Pulmonary artery endothelial cell (primary cell): ENCODE data around the gene MED25. TPM values are rescaled to one million over a fixed set of nuclear protein-coding genes. Genes with fewer than 3 reads are reported as not detected.

Experiments used
- DNase-seq: peaks from one replicate; pipeline ENCODE4 v3.0.0-alpha.2; 2011; ENCODE audit warnings: low read depth, low spot score
- total RNA-seq: library from RNA; depleted of rRNA; stranded (reverse); fragments of >200 nt; gene quantifications from 2 replicates; pipeline ENCODE4 v1.2.3, GENCODE V29; 2014

Gene MED25
- total RNA-seq, 1 donor from 2014 or later, result 13.8 TPM

DNA sequence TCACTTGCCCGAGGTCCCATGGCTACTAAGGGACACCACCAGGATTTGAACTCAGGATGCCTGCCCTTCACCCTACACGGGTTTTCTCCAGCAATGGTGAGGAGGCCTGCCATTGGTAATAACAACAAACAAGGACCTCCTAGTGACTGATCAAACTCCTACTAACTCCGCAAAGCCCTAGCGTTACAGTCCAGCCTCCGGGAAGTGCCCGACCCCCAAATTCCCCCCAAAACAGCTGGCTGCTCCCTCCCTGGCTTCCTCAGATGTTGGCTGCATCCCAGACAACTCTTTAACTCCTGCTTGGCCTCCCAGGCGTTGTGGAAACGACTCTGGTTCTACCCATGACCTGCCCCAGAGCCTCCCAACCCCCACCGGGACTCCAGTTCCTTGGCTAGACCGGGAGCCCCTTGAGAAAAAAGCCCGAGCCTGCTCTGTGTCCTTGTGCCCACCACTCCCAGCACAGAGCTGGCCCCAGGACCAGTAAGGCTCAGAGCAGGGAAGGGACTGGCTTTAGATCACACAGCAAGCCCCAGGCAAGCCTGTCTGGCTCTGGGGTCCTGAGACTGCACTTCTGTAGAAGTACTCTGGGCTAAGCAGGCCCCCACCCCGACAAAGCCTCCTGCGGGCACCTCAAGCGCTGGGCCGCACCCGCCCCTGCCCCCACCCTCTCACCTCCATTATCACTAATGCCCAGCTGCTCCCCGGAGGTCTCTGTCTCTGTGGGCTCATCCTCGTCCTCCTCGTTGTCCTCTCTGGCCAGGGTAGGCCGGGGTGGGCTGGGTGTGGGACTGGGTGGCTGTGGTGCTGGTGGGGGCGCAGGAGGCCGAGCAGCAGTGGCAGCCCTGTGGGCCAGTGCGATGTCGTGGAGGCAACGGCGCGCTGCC, 54.4 kb downstream of the MED25 start:
- no peak for DNase-seq

DNA sequence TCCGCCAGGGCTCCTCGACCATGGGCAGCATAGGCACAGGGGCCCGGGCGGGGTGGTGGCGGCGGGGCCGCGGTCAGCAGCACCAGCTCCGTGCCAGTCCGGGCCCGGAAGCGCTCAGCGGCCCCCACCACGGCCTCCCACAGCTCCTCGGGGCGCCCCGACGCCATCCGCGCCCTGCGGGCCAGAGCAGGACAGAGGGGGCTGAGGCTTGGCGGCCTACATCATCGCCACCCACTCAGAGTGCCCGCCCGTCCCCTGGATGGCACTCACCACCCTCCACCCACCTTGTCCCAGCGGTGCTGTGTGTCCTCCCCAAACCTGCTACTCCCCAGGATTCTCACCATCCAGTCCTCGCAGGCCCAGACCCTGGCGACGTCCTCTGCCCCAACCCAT, 55.0 kb downstream of the MED25 start:
- no peak for DNase-seq

DNA sequence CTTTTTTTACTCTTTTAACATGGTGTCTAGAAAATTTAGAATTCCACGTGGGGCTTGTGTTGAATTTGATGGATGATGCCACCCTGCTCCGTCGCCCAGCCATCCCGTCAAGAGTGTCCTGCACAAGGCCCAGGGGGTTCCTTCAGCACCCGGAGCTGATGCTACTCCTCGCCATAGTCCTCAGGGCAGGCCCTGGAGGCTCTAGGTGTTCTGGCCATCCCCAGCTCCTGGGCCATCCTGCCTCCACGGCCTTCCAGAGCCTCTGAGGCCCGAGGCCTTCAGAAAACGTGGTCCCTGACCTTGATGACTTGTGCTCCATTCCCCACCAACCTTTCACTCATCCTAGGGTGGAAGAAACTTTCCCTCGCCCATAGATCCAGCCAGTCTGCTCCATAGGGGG, 55.7 kb downstream of the MED25 start:
- DNase-seq, result no peak

DNA sequence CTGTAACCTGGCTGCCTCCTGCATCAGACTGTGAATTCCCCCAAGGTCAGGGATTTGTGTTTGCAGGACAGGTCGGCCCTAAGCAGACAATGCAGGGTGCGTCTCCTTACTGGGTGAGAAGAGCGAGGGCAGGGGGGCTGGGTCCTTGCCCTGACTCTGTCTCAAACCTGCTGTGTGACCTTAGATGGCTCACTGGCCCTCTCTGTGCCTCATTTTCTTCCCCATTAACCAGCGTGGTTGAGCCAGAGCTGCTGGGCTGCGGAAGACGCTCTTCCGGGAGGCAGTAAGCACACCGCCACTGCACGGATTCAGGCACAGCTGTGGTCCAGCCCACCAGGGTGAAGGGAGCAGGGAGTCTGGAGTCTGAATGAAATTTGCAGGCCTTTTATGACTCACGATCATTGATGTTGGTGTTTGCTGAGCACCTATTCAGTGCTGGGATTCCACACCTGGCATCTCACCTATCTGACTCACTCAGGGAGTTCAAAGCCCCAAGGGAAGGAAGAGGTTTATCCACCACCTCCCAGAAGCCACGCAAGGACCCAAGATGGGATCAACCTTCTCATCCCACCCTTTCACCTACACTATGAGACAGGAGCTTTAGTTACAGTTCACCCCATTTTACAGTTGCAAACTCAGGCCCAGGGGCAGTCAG, 56.5 kb downstream of the MED25 start:
- DNase-seq, result no peak

GRCh38 chr19:49875177-49875576, 57.1 kb downstream of the MED25 start:
- DNase-seq, result no peak

DNA sequence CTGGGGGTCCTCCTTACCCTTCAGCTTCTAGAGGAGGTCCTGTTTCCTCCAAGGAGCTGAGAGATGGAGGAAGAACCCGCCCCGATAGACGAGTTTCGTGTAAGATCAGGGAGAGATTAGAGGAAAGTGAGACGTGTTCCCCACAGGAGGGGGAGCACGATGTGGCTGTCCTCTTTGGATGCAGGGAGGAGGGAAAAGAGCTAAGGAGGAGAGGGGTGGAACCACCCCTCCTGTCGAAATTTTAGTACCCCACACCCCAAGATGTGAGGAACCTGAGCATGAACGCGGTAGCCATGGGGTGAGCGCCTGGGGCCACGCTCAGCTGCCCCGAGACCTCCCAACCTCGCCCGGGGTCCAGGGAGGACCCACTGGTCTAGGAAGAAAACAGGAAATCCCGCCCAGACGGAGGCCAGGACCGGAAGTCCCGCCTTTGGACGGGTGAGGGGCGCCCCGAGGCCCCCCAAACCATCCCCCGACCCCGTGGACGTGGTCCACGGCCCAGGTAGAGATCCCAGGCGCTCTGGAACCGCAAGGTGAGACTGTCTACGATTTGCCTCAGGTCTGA, 57.9 kb downstream of the MED25 start:
- no peak for DNase-seq

DNA sequence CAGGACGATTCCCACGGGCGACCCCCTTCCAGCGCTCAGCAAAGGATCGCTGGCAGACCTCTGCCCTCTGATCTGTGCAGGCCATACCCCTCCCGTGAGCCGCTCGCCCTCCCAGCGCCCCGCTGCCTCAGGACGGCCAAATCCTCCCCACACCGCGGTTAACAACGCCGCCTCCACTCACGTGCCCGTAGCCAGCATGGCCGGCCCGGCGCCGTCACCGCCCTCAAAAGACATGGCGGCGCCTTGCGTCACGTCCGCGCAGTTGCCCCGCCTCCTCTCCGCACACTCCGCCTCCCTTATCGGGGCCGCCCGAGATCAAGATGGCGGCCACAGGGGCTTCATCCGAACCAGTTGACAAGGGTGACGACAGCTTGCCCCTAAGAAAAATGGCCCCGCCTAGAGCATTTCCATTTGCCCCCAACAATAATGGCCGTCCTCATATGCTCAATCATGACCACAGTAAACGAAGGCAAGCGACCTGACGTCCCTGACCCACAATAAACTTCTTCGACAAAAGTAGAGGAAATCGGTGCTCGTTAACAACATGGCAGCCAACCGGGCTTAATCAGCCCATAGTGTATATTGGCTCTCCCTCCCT, 58.4 kb downstream of the MED25 start:
- DNase-seq, result peak; percentile 98

- peak; percentile 99 for DNase-seq
These were observed 59.2 kb downstream of the MED25 start, which contains the start of the genes AKT1S1 and TBC1D17 for GRCh38 chr19:49877020-49877878. TSS of gene AKT1S1 (minus strand) at chr19:49877355. CDS start at chr19:49873295, 4,060 bp downstream. TSS of gene TBC1D17 (plus strand) at chr19:49877702. CDS start at chr19:49877724, 22 bp downstream.

- DNase-seq, result peak; percentile 90
These were observed 60.0 kb downstream of the MED25 start for GRCh38 chr19:49877879-49878743.

GRCh38 chr19:49878744-49879070, 60.6 kb downstream of the MED25 start:
- DNase-seq, result no peak

DNA sequence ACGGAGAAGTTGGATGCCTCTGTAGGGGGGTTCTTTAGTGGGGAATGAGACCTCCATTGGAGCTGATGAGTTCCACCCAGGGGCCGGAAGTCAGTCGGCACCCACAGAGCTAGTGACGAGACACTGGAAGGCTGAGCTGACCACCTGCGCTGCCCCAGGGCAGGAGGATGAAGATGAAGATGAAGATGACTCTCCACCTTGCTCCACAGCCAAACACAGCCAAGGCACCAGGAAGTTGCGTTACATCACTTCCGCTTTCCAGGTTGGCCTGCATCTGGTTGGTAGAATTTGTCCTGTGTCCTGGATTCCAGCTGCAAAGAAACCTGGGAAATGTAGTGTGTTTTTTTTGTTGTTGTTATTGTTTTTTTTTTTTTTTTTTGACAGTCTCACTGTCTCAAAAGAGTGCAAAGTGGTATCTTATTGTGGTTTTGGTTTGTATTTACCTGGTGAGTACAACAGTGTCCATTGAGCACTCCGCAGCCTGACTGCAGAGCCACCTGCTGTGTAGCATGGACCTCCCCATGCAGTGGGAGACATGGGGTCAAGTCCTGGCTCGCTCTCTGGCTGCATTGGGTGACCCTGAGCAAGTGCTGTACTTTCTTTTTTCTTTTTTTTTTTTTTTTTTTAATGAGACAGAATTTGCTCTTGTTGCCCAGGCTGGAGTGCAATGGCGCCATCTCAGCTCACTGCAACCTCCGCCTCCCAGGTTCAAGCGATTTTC, 61.3 kb downstream of the MED25 start:
- DNase-seq, result no peak

- no peak for DNase-seq
These were observed 62.2 kb downstream of the MED25 start for GRCh38 chr19:49880162-49880869.

- no peak for DNase-seq
These were observed 63.1 kb downstream of the MED25 start for GRCh38 chr19:49881186-49881585.

DNA sequence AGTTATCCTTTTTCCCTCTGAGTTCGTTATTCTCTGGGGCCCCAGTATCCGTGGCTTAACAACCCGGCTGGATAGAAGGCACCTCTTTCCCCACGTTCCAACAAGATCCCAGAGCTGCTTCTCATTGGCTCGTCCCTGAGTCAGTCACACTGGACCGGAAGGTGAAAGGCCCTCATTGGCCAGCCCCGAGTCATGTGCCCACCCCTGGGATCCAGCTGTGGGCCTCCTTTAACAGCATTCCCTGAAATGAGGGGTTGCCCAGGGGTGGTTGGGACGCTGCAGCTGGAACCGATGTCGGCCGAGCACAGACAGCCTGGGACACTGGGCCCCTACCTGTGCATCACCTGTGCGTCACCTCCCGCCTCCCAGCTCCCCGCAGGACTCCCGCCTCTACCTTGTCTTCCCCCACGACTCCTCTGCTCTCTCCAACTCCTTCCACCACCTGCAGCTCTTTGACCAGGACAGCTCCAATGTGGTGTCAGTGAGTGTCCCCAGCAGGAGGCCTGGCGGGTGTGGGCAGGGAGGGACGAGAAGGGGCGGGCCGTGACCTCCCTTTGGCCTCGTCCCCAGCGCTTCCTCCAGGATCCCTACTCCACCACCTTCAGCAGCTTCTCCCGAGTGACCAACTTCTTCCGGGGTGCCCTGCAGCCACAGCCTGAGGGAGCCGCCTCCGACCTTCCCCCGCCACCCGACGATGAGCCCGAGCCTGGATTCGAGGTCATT, 63.7 kb downstream of the MED25 start:
- no peak for DNase-seq

- DNase-seq, result no peak
These were observed 64.6 kb downstream of the MED25 start for GRCh38 chr19:49882643-49883042.

DNA sequence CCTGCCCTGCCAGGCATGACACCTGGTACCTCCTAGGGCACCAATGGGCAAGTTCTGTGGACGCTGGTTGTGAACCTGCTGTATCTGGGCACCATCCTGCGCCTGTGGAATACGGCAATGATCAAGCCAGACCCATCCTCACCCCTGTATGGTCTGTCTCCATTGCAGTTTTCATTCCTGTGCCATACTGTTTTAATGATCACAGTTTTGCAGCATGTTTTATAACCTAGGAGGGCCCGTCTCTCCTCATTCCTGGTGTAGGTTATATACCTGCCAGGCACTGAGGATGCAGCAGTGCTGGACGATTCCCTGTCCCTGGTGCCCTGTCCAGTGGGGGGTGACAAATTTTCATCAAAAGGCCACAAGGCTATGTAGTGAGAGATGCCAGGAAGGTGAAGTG, 65.0 kb downstream of the MED25 start:
- DNase-seq, result no peak

- DNase-seq, result no peak
These were observed 66.0 kb downstream of the MED25 start for GRCh38 chr19:49884109-49884508.

- DNase-seq, result no peak
These were observed 66.7 kb downstream of the MED25 start for GRCh38 chr19:49884760-49885159.
